DMS153 treated with DMSO at 0.1 percent for 48 hours (cell line): ENCODE measurements around the gene AHNAK.

Experiments
- DNase-seq: peaks from one replicate; lab custom pipeline; 2025; ENCODE audit not compliant: unreplicated experiment; lab: John Stamatoyannopoulos, UW

Gene AHNAK

GRCh38 chr11:62538470-62539237 is 8.0 kb downstream of the AHNAK start:
- no peak for DNase-seq

GRCh38 chr11:62536301-62536957 is 10.2 kb downstream of the AHNAK start:
- no peak for DNase-seq

GRCh38 chr11:62535802-62536201 is 10.8 kb downstream of the AHNAK start:
- no peak for DNase-seq

GRCh38 chr11:62534779-62535545 is 11.6 kb downstream of the AHNAK start:
- no peak for DNase-seq

- DNase-seq = no peak
Observed at GRCh38 chr11:62532096-62532495, 14.5 kb downstream of the AHNAK start.

GRCh38 chr11:62516736-62517371 is 29.8 kb downstream of the AHNAK start:
- no peak for DNase-seq

- DNase-seq = no peak
Observed at GRCh38 chr11:62514151-62514550, 32.5 kb downstream of the AHNAK start.

GRCh38 chr11:62513626-62514025 is 33.0 kb downstream of the AHNAK start:
- no peak for DNase-seq

- DNase-seq = no peak
Observed at GRCh38 chr11:62512961-62513360, 33.6 kb downstream of the AHNAK start.

GRCh38 chr11:62508336-62509058 is 38.1 kb downstream of the AHNAK start:
- DNase-seq = peak; percentile 12

- DNase-seq = no peak
Observed at GRCh38 chr11:62507125-62507422, 39.5 kb downstream of the AHNAK start.

GRCh38 chr11:62506413-62507124 is 40.0 kb downstream of the AHNAK start:
- no peak for DNase-seq

- DNase-seq = no peak
Observed at GRCh38 chr11:62505440-62506091, 41.0 kb downstream of the AHNAK start.

- no peak for DNase-seq
Observed at GRCh38 chr11:62505059-62505439, 41.6 kb downstream of the AHNAK start.

- DNase-seq = no peak
Observed at GRCh38 chr11:62504158-62504973, 42.2 kb downstream of the AHNAK start.

GRCh38 chr11:62502030-62502730 is 44.4 kb downstream of the AHNAK start:
- DNase-seq = no peak

GRCh38 chr11:62501432-62501891 is 45.1 kb downstream of the AHNAK start:
- peak; percentile 15 for DNase-seq

GRCh38 chr11:62500650-62501030 is 46.0 kb downstream of the AHNAK start:
- no peak for DNase-seq
